Left lobe of liver (tissue), 2 donors: ENCODE results near the gene PIK3AP1. TPM values are rescaled to one million over a fixed set of nuclear protein-coding genes. Genes with fewer than 3 reads are reported as not detected.
A peak's percentile ranks its signal among the peaks of the same experiment; 100 is the strongest.
"Not testable (repeated sequence)": the region's sequence is repeated elsewhere in the genome, so short reads cannot be mapped to it uniquely, and the experiment has no call there.

Experiments
- ATAC-seq: fragments of 200-7000 bp; cut with Tn5 transposase; one replicate; pipeline ENCODE4 v1.9.1; 2020; ENCODE audit warnings: mild to moderate bottlenecking, moderate library complexity
- DNase-seq: peaks from one replicate; pipeline ENCODE4 v3.0.0-alpha.2; 2020; ENCODE audit warnings: low spot score
- total RNA-seq: library from RNA; stranded (reverse); gene quantifications from one replicate; pipeline ENCODE4 v1.2.1, GENCODE V29; 2021
- donor health status: DM: no; HTN: no; CAD: no; lungs with moderate emphysema.
- donor health status: DM: no; HTN: yes; CAD: no.

The PIK3AP1 gene
- total RNA-seq, 1 donor from 2014 or later = 35.7 TPM

GRCh38 chr10:96699613-96700012 is 20.7 kb downstream of the PIK3AP1 start:
- no peak for ATAC-seq
- DNase-seq = no peak

DNA sequence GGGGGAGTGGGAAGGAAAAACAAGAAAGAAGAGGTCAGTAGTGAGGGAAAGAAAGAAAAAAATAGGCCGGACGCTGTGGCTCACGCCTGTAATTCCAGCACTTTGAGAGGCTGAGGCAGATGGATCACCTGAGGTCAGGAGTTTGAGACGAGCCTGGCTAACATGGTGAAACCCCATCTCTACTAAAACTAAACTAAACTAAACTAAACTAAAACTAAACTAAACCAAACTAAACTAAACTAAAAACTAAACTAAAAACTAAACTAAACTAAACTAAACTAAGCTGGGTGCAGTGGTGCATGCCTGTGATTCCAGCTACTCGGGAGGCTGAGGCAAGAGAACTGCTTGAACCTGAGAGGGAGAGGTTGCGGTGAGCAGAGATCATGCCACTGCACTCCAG is 22.0 kb downstream of the PIK3AP1 start:
- not testable (repeated sequence) for DNase-seq, ATAC-seq

DNA sequence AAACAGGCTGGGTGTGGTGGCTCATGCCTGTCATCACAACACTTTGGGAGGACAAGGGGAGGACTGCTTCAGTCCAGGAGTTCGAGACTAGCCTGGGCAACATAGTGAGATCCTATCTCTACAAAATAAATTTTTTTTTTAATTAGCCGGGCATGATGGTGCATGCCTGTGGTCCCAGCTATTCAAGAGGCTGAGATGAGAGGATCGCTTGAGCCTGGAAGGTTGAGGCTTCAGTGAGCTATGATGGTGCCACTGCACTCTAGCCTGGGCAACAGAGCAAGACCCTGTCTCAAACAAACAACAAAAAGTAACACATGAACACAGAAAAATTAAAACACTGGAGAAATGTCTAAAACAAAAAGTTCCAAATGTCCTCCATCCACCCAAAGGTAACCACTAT is 22.9 kb downstream of the PIK3AP1 start:
- ATAC-seq (no peak), DNase-seq (no peak)

- DNase-seq = no peak
- ATAC-seq = no peak
These were observed 23.4 kb downstream of the PIK3AP1 start for GRCh38 chr10:96696845-96697425.

DNA sequence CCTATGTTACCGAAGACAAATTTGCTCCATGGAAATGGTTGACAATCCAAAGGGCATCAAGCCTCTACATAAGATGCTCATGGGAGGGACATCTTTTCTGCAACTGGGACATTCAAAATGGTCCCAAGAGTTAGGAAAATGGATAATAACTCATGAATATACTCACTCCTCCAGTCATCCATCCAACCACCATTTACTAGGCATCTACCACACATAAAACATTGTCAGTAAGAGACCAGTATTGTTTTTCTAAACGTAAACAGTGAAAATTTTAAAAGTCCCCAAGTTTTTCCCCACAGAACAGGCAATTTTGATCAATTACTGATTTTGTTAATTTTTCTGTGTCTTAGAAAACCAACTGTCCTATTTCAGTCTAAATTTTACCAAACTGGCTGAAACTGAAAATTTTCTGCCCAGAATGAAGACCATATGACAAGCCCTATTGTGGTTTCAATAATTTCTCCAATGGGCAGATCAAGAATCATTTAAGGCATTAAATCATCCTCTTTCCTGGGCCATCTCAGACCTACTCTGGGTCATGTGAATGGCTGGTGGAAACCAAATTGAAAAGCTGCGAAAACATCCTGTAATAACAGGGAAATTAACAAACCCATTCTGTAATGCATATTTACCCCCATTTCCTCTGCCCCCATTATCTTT is 24.2 kb downstream of the PIK3AP1 start:
- no peak for ATAC-seq
- no peak for DNase-seq

- DNase-seq = no peak
- peak; percentile 59 for ATAC-seq
These were observed 24.9 kb downstream of the PIK3AP1 start for GRCh38 chr10:96695366-96695765.

GRCh38 chr10:96693431-96693830 is 26.9 kb downstream of the PIK3AP1 start:
- DNase-seq (no peak), ATAC-seq (no peak)

DNA sequence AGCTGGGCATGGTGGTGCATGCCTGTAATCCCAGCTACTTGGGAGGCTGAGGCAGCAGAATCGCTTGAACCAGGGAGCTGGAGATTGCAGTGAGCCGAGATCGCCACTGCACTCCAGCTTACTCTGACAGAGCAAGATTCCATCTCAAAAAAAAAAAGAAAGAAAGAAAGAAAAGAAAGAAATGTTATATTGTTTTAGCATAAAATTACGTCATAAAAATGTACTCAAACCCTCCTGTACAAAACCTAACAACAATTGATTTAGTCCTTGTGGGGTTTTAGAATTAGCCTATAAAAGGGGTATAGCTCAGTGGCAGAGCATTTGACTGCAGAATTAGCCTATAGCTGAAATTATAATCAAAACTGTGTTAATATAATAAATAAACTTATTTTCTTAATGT is 27.9 kb downstream of the PIK3AP1 start:
- ATAC-seq (no peak), DNase-seq (no peak)

- DNase-seq = no peak
- ATAC-seq = no peak
These were observed 28.6 kb downstream of the PIK3AP1 start for GRCh38 chr10:96691761-96692160.

GRCh38 chr10:96690755-96691730 is 29.3 kb downstream of the PIK3AP1 start:
- DNase-seq (no peak), ATAC-seq (no peak)

DNA sequence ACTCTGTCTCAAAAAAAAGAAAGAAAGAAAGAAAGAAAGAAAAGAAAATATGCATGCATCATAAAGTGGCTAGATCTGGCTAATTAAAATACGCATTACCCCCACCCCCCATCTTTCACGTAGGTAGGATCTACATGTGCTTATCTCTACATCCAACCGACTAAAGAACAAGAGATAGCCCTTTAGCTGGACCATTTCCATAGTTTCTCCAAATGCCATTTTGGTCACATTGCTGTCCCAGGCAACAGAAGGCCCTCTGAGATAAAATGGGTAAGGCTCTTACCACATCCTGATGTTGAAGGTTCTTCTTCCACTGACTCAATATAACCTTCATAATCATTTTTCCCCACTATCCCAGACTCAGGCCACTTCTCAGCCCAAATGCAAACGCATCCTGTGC is 31.5 kb downstream of the PIK3AP1 start:
- ATAC-seq (no peak), DNase-seq (no peak)

DNA sequence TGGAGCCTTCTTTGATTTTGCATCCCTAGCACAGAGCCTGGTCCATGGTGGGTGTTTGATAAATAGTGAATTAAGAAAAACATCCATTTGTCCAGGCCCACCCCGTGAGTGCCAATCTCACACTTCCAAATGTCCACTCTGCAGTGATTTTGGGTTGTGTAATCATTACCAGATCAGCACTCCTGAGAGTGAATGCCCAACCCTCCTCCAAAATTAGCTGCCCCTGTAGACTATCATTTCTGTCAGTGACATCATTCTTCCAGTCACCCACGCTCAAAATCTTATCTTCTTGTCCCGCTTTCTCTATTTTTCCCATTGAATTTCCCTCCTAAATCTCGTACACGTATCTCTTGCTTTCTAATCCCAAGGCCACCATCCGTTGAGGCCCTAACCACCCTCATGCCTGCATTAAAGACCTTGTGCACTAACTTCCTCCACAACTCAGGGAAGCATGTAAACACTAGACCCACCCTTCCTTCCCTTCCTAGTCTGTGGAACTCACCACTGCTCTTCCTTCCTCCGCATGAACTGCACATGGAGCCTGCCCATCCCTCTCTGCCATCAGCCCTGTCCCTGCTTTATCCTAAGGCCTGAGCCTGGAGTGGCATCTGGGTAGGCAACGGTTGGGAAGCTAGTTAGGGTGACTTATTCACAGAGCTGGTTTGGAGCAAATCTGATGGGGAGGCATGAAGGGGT is 32.8 kb downstream of the PIK3AP1 start:
- DNase-seq = no peak
- ATAC-seq = peak; percentile 47

- no peak for ATAC-seq
- DNase-seq = no peak
These were observed 33.8 kb downstream of the PIK3AP1 start for GRCh38 chr10:96686514-96686913.

GRCh38 chr10:96685306-96685705 is 35.0 kb downstream of the PIK3AP1 start:
- peak; percentile 24 for ATAC-seq

DNA sequence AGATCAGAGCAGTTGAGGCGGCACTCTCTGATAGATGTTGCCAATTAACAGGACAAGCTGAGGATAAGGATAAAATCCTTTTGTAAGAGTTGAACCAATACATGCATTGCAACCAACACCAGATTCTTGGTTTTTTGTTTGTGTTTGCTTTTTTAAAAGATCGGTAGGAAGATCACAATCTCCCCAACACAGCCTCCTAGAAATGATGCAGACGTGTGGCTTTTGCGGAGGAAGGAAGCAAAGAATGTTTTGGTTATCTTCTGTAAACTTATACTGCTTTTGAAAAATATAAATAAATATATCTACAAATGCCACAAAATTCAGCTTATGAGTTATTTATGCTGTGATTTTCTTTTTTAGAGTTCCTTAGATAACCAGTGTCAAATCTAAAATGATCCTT is 35.5 kb downstream of the PIK3AP1 start:
- ATAC-seq = no peak

More at GRCh38 chr10:96685306-96685705, 35.0 kb downstream of the PIK3AP1 start:
- DNase-seq = no peak

DNA sequence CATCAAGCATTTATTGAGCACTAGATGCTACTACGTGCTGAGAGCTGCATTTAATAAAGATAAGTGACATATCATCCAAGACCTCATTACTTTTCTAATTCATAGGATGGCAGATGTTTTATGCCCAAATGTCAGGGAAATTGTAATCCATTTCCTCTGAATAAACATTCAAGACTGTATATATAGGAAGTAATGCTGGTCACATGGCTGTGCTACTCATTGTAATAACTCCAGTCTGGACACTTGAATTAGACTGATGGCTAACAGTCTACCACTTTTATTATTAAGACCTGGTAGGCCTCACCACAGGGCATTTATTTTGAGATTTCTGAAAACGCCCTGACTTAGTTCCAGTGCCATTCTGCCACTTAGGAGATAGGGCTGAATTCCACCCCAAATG is 36.6 kb downstream of the PIK3AP1 start:
- ATAC-seq = no peak
- DNase-seq = no peak

More for the DNA sequence above, 35.5 kb downstream of the PIK3AP1 start:
- DNase-seq = no peak

- DNase-seq (no peak), ATAC-seq (no peak)
These were observed 37.2 kb downstream of the PIK3AP1 start for GRCh38 chr10:96683065-96683464.

DNA sequence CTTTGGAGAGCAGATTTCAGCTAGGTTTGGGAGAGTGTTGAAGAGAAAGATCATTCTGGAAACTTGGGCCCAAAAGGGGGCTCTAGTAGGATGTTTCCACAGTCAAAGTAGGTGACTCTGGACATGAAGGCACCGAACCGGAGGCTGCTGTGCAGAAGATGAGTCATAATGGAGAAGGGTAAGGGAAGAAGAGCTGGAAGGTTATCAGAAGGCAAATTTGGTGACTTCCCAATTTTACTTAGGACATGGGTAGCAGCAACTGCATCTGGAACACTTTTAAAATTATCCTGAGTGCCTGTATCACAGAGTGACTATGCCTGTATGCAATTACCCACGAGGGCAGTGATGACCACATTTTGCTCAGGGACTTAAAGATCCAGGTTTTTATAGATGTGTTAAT is 38.8 kb downstream of the PIK3AP1 start:
- DNase-seq = no peak
- no peak for ATAC-seq

- not testable (repeated sequence) for ATAC-seq, DNase-seq
These were observed 39.9 kb downstream of the PIK3AP1 start for GRCh38 chr10:96680463-96680862.

- no peak for DNase-seq
- no peak for ATAC-seq
These were observed 41.6 kb downstream of the PIK3AP1 start for GRCh38 chr10:96678725-96679124.
